Prostate gland (tissue), 2 donors: Measurements from ENCODE around the gene NUDCD3. TPM values are rescaled to one million over a fixed set of nuclear protein-coding genes. Genes with fewer than 3 reads are reported as not detected.

Experiments used
- small RNA-seq, 2 donors: library from RNA; depleted of rRNA; stranded (forward); fragments of <200 nt; gene quantifications; one replicate each; pipeline ENCODE3, GENCODE V24; 2016
- total RNA-seq, 2 donors: library from RNA; depleted of rRNA; stranded (reverse); fragments of >200 nt; gene quantifications; one replicate each; pipeline ENCODE4 v1.1.0, GENCODE V29; 2016

The NUDCD3 gene
- total RNA-seq, 2 donors from 2014 or later = 55.2 to 55.9 TPM

Small RNA genes within 50 kb of the gene (small RNA-seq; reads per million reads assigned to genes)
- gene RNU6-1097P = 0 reads per million in 2 donors

Other genes with a start within 250 kb of the NUDCD3 start
- gene CAMK2B, start 165.1 kb downstream of the NUDCD3 start, total RNA-seq = 10 to 100 TPM in 1 of 2 donors, 1 to 10 TPM in 1; 5.7 to 16.9 TPM
- gene NPC1L1, start 50.7 kb upstream of the NUDCD3 start, total RNA-seq = under 1 TPM; 0.11 to 0.23 TPM
- gene DDX56, start 83.2 kb upstream of the NUDCD3 start, total RNA-seq = 10 to 100 TPM; 52.9 to 60.6 TPM
- 100 to 1,000 TPM; 227 to 243 TPM for gene TMED4, start 91.6 kb upstream of the NUDCD3 start, total RNA-seq
- gene OGDH, start 116.0 kb upstream of the NUDCD3 start, total RNA-seq = 10 to 100 TPM; 70.4 to 96.9 TPM